Measurements from ENCODE around the gene RNU5D-1. TPM values are rescaled to one million over a fixed set of nuclear protein-coding genes. Genes with fewer than 3 reads are reported as not detected.
"Not testable (repeated sequence)": the region's sequence is repeated elsewhere in the genome, so short reads cannot be mapped to it uniquely, and the experiment has no call there.

RNU5D-1 gene
- total RNA-seq (2014; rRNA removed; shearing (Covaris generic)) = not detected in 2 replicates

- peak; percentile 99 for DNase-seq (ENCODE audit: low read depth)
Measured at GRCh38 chr1:44730741-44731512, at the start of gene RNU5D-1. RNU5D-1 (minus strand) TSS chr1:44731170.

- no peak for DNase-seq (ENCODE audit: low read depth)
Measured at GRCh38 chr1:44780583-44781121, 49.7 kb upstream of the RNU5D-1 start.

GRCh38 chr1:44778705-44779576 lies 48.0 kb upstream of the RNU5D-1 start:
- DNase-seq (ENCODE audit: low read depth) = no peak

GRCh38 chr1:44777969-44778635 lies 47.1 kb upstream of the RNU5D-1 start:
- no peak for DNase-seq (ENCODE audit: low read depth)

GRCh38 chr1:44777547-44777946 lies 46.6 kb upstream of the RNU5D-1 start:
- no peak for DNase-seq (ENCODE audit: low read depth)

- DNase-seq (ENCODE audit: low read depth) = no peak
Measured at GRCh38 chr1:44776730-44777068, 45.7 kb upstream of the RNU5D-1 start.

- peak; percentile 26 for DNase-seq (ENCODE audit: low read depth)
Measured at GRCh38 chr1:44775930-44776729, 45.2 kb upstream of the RNU5D-1 start.

- DNase-seq (ENCODE audit: low read depth) = peak; percentile 93
Measured at GRCh38 chr1:44775078-44775929, 44.3 kb upstream of the RNU5D-1 start, which contains the start of gene RPS8. RPS8 (plus strand) TSS chr1:44775540; CDS start chr1:44775597, 57 bp downstream.

- DNase-seq (ENCODE audit: low read depth) = not testable (repeated sequence)
Measured at GRCh38 chr1:44766421-44766820, 35.5 kb upstream of the RNU5D-1 start.

GRCh38 chr1:44760876-44761275 lies 29.9 kb upstream of the RNU5D-1 start:
- DNase-seq (ENCODE audit: low read depth) = no peak

- no peak for DNase-seq (ENCODE audit: low read depth)
Measured at GRCh38 chr1:44759077-44759476, 28.1 kb upstream of the RNU5D-1 start.

- DNase-seq (ENCODE audit: low read depth) = no peak
Measured at GRCh38 chr1:44757420-44757819, 26.4 kb upstream of the RNU5D-1 start.

- DNase-seq (ENCODE audit: low read depth) = no peak
Measured at GRCh38 chr1:44747878-44748277, 16.9 kb upstream of the RNU5D-1 start.

GRCh38 chr1:44743211-44743610 lies 12.2 kb upstream of the RNU5D-1 start:
- DNase-seq (ENCODE audit: low read depth) = no peak

GRCh38 chr1:44740179-44740617 lies 9.2 kb upstream of the RNU5D-1 start:
- peak; percentile 21 for DNase-seq (ENCODE audit: low read depth)

GRCh38 chr1:44739307-44740178 lies 8.6 kb upstream of the RNU5D-1 start, which contains the start of gene KIF2C:
KIF2C (plus strand) TSS chr1:44739837; CDS start chr1:44739933, 96 bp downstream.
- peak; percentile 97 for DNase-seq (ENCODE audit: low read depth)

- DNase-seq (ENCODE audit: low read depth) = not testable (repeated sequence)
Measured at GRCh38 chr1:44738953-44739306, 8.0 kb upstream of the RNU5D-1 start.

GRCh38 chr1:44735992-44736391 lies 5.0 kb upstream of the RNU5D-1 start:
- no peak for DNase-seq (ENCODE audit: low read depth)

GRCh38 chr1:44733784-44734183 lies 2.8 kb upstream of the RNU5D-1 start:
- no peak for DNase-seq (ENCODE audit: low read depth)
